GM18526 (cell line): Measurements from ENCODE around the gene KLRC3.

Source experiments
- POLR2A ChIP-seq: IDR thresholded peaks from 3 replicates; pipeline ENCODE4 v1.6.1; 2011; ENCODE audit not compliant: insufficient read length; ENCODE audit errors: extremely low read depth

KLRC3 gene

DNA sequence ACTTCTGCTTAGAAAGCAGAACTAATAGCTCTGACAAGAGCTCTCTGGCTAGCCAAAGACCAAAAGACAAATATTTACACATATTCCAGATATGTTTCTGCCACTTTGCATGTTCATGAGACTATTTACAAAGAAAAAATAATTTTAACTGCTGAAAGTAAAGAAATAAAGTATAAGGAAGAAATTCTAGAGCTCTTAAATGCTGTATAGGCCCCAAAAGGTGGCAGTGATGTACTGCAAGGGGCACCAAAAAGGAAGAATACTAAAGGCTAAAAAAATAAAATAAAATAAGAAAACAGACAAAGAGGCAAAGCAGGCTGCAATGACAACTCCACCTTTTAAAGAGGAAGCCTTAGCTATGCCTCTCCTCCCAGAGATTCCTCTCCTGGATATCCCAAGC, 53.5 kb downstream of the KLRC3 start:
- TF ChIP-seq POLR2A: no peak

DNA sequence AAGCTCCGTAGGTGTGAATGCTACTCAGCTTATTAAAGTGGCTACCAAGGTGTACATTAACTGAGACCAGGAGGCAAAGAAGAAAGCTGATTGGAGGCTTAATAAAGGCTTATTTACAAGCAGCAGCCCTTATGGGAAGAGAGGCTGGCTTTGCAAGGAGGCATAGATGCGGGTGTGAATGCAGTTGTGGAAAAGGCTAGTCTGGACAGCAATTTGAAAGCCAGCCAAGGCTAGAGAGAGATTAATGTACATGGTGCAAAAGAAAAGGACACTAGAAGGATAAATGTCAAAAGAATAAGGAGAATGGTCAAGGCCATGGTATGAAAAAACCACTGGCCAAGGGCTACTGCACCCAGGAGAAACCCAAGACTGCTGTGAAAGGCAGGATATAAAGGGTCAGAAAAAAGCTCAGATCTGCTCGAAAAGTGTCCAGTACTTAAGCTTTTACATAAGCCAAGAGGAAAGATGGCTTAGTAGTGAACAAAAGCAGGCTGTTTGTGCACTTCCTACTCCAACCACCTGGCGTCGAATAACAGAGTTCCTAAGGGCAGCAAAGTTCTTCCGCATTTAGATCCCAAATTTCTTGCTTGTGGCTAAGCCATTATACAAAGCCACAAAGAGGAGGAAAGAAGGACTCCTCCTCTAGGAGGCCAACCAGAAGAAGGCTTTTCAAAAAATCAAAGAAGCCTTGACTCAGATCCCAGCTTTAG, 54.5 kb downstream of the KLRC3 start:
- no peak for TF ChIP-seq POLR2A

DNA sequence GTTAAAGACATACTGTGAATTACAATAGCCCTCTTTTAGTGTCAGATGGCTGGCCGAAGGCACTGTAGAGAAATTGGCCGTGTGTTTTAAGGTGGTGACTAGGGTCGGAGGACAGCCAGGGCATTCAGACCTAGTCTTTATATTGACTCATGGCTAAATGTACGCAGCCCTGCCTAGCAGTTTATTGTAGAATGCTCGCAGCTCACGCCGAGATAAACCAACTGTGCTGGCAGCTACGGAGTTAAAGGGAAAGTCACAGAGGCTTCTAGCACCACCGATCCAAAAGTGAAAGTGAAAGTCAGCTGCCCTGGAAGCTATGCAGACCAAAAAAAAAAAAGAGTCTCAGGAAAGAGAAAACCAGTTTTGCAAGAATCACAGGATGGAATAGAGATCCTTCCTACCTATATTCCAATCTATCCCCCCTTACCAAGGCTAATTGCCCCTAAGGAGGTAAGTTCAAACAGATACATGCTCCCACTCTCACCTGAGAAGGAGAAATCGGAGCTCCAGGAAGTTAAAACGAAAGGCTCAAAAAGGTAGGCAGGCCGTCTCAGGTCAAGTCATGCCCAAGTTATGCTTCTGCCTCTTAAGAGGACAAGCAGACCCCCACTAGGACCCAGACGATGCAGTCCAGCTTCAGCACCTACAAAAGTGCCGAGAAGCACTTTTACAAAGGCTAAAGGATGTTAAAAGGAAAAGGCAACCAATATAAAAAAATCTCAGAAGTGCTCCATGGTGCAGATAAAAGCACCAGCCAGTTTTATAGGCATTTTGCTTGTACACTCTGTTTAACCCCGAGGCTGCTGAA, 55.4 kb downstream of the KLRC3 start:
- no peak for TF ChIP-seq POLR2A

DNA sequence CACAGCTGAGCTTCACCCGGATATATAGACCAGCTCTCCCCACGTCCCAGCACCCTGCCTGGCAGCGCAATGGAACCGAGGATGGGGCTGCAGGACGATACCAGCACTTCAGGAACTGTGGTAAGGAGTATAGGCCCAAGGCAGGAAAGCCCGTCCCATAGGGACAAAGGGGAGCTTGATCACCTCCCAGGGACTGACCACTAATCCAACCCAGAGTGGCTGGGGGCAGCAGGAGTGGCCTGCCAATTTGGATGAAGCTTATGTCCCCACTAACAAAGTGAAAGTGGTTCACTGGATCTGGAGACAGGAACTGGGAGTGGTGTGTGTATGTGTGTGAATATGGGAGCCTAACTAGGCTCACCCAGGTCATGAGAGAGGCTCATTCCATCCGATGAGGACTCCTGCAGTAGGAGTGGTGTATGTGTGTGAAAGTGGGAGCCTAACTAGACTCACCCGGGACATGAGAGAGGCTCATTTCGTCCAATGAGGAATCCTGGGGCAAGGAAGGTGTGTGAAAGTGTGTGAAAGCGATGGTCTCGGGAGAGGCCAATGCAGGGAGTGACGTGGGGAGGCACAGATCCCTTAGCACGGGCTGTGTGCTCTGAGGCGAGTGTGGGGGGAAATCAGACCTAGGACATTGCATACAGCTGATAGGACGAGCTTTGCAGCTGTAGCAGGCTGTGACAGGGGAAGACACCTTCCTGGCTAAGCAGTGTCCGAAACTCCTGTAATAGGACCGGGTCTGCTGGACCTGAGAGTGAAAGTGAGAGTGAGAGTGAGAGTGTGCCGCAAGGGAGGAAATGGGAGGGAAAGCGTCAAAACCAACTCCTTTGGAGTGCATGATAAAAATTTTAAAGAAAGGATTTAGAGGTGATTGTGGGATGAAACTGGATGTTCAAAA, 56.2 kb downstream of the KLRC3 start:
- no peak for TF ChIP-seq POLR2A

DNA sequence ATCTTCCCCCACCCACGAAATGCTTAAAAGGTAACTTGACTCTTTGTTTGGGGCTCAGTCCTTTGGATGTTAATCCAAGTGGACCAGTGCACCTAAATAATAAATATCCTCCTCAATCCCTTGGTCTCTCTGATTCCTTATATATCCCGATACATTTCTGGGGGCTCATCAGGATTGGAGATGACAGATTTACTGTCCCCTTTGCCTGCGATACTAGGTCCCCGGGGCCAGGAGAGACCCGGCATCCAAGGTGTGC, 56.8 kb downstream of the KLRC3 start:
- no peak for TF ChIP-seq POLR2A

DNA sequence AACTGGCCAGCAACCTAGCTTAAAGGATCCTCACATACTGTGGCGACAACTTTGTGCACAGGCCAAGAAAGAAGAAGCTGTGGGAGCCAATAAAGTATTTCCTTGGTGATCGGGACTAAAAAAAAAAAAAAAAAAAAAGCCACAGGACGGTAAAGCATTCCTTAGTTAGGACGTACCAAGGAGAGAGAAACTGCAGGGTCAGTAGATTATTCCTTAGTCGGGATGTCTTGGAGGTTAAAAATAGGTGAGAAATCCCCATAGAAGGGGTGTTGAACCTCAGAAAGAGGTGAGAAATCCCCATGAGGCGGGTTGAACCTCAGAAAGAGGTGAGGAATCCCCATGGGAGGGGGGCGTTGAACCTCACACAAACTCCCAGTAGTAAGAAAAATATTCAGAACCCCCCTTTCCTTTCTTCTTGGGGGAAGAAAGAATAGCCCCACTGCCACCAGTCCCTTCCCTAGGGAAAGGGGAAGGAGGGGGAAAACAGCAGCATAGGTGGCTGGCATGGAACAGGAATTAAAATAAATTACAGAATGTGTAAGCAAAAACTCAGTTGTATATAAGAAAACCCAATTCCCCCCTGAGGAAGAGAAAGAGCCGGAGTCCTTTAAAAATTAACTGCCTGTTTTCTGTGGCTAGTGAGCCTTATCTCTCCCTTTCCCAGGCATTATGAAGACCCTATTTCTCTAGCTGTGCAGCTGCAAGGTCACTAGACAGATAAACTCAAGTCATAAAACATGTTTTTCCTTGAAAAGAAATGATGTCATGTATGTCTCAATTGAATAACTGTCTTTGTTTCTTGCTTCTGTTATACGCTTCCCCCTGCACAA, 57.4 kb downstream of the KLRC3 start:
- TF ChIP-seq POLR2A: no peak

DNA sequence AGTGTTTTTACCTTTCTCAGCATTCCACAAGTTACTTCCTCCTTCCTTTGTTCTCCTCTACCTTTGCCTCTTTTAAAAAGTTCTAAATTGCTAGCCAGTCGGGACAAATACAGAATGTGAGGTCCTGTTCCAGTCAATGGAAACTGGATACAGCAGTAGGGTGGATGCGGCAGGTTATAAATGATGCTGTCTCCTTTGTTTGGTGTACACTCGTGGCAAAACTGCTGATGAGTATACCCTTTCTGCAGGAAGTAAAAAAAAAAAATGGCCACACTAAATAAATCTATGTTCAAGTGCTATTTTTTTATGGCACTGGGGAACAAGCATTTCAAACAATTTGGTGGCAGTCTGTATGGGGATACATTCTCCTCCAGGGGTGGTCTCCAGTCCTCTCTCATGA, 58.1 kb downstream of the KLRC3 start:
- TF ChIP-seq POLR2A: no peak
